GM18505 (cell line): ENCODE measurements around the gene DOCK11.
A peak's percentile ranks its signal among the peaks of the same experiment; 100 is the strongest.

Experiments
- ATAC-seq: cut with Tn5 transposase; IDR thresholded peaks from one replicate; pipeline ENCODE4 v1.9.1; 2021; ENCODE audit not compliant: unreplicated experiment
- POLR2A ChIP-seq: IDR thresholded peaks from 4 replicates; pipeline ENCODE4 v1.6.1; 2011; ENCODE audit warnings: borderline replicate concordance; ENCODE audit not compliant: insufficient read depth, insufficient read length; ENCODE audit errors: extremely low read depth

DOCK11 gene

DNA sequence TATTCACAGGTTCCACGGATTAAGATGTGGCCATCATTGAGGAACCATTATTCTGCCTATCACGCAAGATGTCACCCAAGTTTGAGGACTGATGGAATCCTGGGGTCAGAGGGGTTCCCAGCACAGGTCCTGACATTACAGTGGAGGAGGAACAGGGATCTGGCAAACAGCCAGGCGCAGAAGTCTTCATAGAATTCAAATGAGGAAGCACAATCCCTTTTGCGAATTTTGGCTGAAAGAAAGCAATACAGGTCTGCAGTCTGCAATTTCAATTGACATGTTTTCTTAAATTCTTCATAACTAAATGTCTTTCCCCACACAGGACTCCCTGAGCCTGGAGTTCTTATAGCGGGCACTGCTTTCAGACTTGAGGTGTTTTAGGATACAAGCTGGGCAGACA lies 14.5 kb downstream of the DOCK11 start:
- no peak for ATAC-seq
- TF ChIP-seq POLR2A = no peak

DNA sequence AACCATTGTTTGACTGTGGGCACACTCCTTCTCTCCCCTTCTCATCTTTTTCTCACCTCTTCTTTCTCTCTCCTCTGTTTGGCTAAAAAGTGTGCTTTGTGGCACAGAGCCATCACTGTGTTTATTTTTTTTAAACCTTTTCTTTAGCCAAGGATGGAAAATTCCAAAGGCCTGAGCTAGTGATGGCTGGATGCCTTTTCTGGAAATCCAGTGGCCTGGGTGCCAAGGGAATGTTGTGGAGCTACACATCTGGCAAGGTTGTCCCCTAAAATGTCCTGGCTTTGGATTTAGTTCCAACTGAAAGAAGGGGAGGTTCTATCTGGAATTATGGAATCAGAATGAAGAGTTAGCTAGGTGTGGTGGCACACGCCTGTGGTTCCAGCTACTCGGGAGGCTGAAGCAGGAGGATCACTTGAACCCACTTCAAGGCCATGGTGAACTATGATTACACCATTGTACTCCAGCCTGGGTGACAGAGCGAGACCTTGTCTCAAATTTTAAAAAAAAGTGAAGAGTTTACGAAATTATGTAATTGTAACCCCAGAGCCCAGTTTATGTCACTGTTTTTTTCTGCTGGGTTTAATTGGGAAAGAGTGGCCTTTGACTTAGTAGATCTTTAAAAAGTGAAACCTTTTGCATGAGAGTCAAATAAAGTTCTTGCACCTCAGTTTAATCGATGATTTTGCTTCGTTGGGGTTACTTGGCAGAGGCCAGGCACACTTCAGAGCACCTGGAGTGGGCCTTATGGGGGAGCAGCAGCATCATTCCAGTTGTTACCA lies 17.7 kb downstream of the DOCK11 start:
- no peak for TF ChIP-seq POLR2A
- no peak for ATAC-seq

DNA sequence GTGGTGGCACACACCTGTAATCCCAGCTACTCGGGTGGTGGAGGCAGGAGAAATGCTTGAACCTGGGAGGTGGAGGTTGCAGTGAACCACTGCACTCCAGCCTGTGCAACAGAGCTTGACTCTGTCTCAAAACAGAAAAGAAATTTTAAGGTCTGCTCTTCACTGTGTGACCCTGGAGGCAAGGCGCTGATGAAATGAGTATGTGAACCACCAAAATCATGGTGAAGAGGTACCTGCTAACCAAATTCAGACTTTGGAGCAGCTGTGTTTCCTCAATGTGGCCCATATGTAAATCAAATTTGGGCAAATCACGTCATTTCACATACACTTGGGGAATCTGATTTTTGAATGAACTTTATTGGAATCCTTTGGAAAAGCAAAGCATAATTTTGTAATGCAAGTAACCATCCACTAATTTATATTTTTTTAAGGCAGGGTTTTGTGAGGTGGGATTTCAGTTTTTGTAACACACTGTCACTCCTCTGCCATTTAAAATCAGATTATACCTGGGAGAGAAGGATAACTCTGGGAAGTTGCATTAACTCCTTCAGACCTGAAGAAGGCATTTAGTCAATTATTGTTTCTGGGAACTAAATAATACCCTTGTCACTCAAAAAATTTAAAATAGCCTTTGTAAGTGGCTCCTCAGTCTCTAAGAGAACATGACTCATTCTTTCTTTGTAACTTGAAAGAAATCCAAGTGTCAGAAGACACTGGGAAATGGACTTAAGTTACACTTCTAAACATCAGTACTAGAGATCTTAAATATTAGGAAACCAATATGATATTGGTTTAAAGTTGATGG lies 24.0 kb downstream of the DOCK11 start:
- TF ChIP-seq POLR2A = no peak
- ATAC-seq = no peak

DNA sequence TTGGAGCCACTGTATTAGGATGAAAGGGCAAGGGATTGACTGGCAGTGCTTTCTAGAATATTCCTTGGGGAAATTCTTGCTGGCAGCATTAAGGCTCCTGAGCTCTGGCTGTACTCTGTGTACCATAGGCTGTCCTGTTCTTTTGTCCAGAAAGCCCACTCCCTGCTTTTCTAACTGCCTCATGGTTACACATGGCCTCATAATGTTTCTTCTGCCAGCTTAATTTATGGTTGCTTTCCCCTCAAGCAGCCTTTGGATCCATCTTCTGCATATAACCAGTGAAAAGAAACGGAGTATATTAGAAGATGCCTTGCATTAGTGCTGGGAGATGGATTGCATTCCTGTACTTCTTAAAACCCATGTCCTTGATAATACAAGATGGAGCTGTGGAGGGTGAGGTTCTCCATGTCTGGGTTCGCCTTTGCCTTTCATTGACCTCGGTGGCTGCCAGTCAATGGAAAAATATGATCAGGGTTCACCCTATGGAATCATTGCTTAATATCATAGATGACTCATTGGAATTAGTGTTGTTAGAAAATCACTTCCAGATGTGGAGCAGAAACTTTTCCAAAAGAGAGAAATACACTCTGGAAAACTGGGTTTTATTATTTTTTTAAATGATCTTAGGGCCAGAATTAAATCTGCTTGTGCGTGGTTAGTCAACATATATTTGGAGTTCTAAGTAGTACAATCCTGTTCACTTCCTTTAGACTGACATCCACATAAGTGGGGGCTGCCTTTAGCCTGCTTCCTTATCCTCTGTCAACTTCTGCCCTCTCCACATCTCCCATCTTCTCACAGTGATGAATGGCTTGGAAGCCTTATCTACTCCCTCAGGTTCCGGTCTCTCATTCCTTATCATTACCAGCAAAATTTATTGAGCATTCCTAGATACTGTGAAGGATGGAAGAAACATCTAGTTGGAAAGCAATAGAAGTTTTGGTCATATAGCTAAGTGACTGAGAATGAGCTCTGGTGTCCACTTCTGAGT lies 24.9 kb downstream of the DOCK11 start:
- ATAC-seq = no peak

DNA sequence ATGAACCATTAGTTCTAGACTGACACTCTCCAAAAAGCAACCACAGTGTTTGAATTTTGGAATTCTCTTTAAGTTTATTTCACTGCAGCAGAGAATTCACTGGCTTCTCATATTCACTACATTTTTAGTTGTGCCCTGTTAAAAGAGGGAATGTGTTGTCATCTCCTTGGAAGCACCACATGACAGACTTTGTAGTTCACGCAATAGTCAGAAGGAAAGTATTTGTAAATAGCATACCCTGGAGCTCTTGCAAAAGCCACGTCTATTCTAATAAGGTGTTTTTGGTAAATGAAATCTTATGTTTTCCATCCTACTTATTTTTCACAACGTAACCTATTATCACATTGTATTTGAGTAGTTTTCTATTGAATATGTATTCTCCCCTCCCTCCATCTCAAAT lies 25.8 kb downstream of the DOCK11 start:
- TF ChIP-seq POLR2A = no peak
- no peak for ATAC-seq

More for the DNA sequence above, 24.9 kb downstream of the DOCK11 start:
- TF ChIP-seq POLR2A = no peak

DNA sequence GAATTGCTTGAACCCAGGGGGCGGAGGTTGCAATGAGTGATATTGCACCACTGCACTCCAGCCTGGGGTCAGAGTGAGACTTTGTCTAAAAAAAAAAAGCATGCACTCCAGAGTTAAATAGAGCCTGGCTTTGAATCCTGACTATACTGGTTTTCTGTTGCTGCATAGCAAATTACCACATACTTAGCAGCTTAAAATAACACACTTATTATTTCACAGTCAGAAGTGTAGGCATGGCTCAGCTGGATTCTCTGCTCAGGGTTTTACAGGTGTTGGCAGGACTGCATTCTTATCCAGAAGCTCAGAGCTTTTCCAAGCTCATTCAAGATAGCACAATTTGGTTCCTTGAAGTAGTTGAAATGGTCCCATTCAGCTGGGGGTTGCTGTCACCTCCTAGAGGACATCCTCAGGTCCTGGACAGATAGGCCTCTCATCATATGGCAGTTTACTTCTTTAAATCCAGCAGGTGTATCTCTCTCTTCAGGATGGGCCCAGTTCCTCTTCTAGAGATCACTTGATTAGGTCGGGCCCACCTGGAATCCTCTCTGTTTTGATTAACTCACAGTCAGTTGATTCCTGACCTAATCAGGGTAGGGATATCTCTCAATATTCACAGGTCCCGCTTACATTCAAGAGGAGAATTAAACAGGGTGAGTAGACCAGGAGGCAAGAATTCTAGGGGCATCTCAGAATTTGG lies 26.8 kb downstream of the DOCK11 start:
- ATAC-seq = no peak
- no peak for TF ChIP-seq POLR2A

DNA sequence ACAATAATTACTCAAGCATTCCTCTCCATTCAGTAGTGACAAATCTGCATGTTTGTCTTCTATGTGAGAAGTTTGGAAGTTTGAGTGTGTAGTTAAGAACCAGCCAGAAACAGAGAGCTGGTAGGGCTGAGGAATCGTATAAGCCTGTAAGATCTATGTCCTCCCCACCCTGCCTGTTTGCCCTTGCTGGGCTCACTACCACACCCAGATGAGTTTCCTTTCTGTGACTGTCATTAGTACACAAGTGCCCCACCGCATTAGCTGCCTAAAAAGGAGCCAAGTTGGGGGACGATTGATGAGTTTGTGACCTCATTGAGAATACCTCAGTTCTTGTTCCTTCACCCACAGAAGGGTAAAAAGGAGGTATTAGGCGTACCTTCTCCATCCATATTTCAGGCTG lies 28.3 kb downstream of the DOCK11 start:
- ATAC-seq = no peak
- TF ChIP-seq POLR2A = no peak

GRCh38 chrX:118524344-118524743 lies 28.7 kb downstream of the DOCK11 start:
- ATAC-seq = no peak
- no peak for TF ChIP-seq POLR2A

GRCh38 chrX:118525174-118525730 lies 29.6 kb downstream of the DOCK11 start:
- no peak for TF ChIP-seq POLR2A
- ATAC-seq = no peak

- TF ChIP-seq POLR2A = no peak
- ATAC-seq = no peak
These were observed 30.5 kb downstream of the DOCK11 start for GRCh38 chrX:118526149-118526548.

- peak; percentile 62 for ATAC-seq
- TF ChIP-seq POLR2A = no peak
These were observed 32.6 kb downstream of the DOCK11 start for GRCh38 chrX:118528071-118528737.
